K562 (cell line): Measurements from ENCODE around the gene METTL3.

ENCODE experiments used
- CXXC5 ChIP-seq: fragments of 250-450 bp; sonication (Bioruptor Pico); IDR thresholded peaks from 2 replicates; pipeline ENCODE4 v1.8.0; 2022; ENCODE audit warnings: inconsistent platforms, mild to moderate bottlenecking, moderate library complexity
- ELF1 ChIP-seq: fragments of 200-800 bp; sonication (Bioruptor generic); IDR thresholded peaks from 2 replicates; pipeline ENCODE4 v1.6.1; 2016; ENCODE audit warnings: missing genetic modification characterization, missing compliant biosample characterization
- FOXA1 ChIP-seq: fragments of 450-650 bp; IDR thresholded peaks from 2 replicates; pipeline ENCODE4 v1.6.1; 2016; ENCODE audit warnings: mild to moderate bottlenecking, borderline replicate concordance
- FOXK1 ChIP-seq: sonication (generic); formaldehyde crosslinking; IDR thresholded peaks from 2 replicates; pipeline ENCODE4 v1.8.0; 2022; ENCODE audit warnings: missing genetic modification reagents, mild to moderate bottlenecking, borderline replicate concordance
- GABPA ChIP-seq: fragments of 200-800 bp; sonication (Bioruptor generic); conservative IDR thresholded peaks from 2 replicates; pipeline ENCODE4 v1.6.1; 2016; ENCODE audit warnings: low read depth, missing genetic modification characterization, missing compliant biosample characterization
- PPARD ChIP-seq: fragments of 250-450 bp; sonication (Bioruptor Pico); IDR thresholded peaks from 2 replicates; pipeline ENCODE4 v1.8.0; 2022; ENCODE audit warnings: inconsistent platforms, mild to moderate bottlenecking, moderate library complexity
- SP2 ChIP-seq: IDR thresholded peaks from 2 replicates; pipeline ENCODE4 v1.6.1; 2011; ENCODE audit warnings: mild to moderate bottlenecking, low read depth, low read length, moderate library complexity; ENCODE audit not compliant: poor library complexity, severe bottlenecking; ENCODE audit errors: extremely low read depth
- TF ChIP-seq, protein P1 (sequence below): sonication (generic); formaldehyde crosslinking; IDR thresholded peaks from 2 replicates; pipeline ENCODE4 v1.9.0; 2022; ENCODE audit warnings: mild to moderate bottlenecking, missing genetic modification reagents
- TF ChIP-seq, protein P2 (sequence below): sonication (generic); formaldehyde crosslinking; IDR thresholded peaks from 2 replicates; pipeline ENCODE4 v1.8.0; 2022; ENCODE audit warnings: mild to moderate bottlenecking, missing genetic modification reagents
- TF ChIP-seq, protein P3 (sequence below), 3 experiments: IDR thresholded peaks in 2 of 3; conservative IDR thresholded peaks in 1 of 3; 2 replicates each; pipeline ENCODE4 v1.5.1; 2011 to 2012; ENCODE audit warnings: low read length in 3 of 3, mild to moderate bottlenecking in 3 of 3, control low read depth in 2 of 3, improper control_type of control experiment in 1 of 3, inconsistent platforms in 1 of 3, low read depth in 1 of 3, mixed read lengths in 1 of 3, moderate library complexity in 1 of 3; ENCODE audit not compliant: insufficient read depth in 2 of 3

DNA sequence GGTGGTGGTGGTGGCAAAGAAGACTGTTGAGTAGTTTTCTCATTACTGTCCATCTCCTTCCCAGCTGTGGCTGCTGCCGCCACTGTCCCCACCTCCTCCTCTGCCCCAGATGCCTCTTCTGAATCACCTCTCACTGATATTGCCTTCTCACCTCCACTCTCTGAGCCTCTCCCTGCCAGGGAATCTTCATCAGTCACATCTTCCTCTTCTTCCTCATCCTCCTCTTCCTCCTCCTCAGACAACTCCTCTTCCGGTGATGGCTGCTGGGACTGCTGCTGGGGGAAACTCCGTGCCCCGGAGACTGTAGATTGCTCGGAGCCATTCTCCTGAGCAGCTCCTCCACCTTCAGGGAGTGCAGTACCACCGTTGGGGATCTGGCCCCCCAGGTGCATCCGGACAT is 12.1 kb upstream of the METTL3 start:
- no peak for TF ChIP-seq PPARD (CRISPR knock-in tag)
- no peak for TF ChIP-seq CXXC5 (CRISPR knock-in tag)
- TF ChIP-seq, protein P1, sequence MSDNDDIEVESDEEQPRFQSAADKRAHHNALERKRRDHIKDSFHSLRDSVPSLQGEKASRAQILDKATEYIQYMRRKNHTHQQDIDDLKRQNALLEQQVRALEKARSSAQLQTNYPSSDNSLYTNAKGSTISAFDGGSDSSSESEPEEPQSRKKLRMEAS (CRISPR knock-in tag) = no peak
- TF ChIP-seq GABPA (tag) = no peak
- TF ChIP-seq FOXA1 = no peak
- no peak for TF ChIP-seq FOXK1 (CRISPR knock-in tag)
- TF ChIP-seq, protein P2, sequence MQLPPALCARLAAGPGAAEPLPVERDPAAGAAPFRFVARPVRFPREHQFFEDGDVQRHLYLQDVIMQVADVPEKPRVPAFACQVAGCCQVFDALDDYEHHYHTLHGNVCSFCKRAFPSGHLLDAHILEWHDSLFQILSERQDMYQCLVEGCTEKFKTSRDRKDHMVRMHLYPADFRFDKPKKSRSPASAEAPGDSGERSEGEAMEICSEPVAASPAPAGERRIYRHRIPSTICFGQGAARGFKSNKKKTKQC (CRISPR knock-in tag) = no peak
- no peak for TF ChIP-seq SP2
- TF ChIP-seq ELF1 (tag) = no peak
- TF ChIP-seq, protein P3, sequence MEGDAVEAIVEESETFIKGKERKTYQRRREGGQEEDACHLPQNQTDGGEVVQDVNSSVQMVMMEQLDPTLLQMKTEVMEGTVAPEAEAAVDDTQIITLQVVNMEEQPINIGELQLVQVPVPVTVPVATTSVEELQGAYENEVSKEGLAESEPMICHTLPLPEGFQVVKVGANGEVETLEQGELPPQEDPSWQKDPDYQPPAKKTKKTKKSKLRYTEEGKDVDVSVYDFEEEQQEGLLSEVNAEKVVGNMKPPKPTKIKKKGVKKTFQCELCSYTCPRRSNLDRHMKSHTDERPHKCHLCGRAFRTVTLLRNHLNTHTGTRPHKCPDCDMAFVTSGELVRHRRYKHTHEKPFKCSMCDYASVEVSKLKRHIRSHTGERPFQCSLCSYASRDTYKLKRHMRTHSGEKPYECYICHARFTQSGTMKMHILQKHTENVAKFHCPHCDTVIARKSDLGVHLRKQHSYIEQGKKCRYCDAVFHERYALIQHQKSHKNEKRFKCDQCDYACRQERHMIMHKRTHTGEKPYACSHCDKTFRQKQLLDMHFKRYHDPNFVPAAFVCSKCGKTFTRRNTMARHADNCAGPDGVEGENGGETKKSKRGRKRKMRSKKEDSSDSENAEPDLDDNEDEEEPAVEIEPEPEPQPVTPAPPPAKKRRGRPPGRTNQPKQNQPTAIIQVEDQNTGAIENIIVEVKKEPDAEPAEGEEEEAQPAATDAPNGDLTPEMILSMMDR (IDR thresholded peaks at IDR 0.05 in 2 of 3, conservative IDR thresholded peaks at IDR 0.05 in 1 of 3; ENCODE audit: insufficient read depth in 2 of 3, low read depth in 1 of 3, low read length in 3 of 3) = no peak
